LNCAP (cell line): ENCODE results near the gene FOXJ1.

ENCODE experiments used
- CTCF ChIP-seq: fragments of 450-650 bp; IDR thresholded peaks from 2 replicates; pipeline ENCODE4 v1.5.1; 2017; ENCODE audit warnings: mild to moderate bottlenecking

The FOXJ1 gene

GRCh38 chr17:76097716-76098295, 43.2 kb downstream of the FOXJ1 start:
- no peak for TF ChIP-seq CTCF

DNA sequence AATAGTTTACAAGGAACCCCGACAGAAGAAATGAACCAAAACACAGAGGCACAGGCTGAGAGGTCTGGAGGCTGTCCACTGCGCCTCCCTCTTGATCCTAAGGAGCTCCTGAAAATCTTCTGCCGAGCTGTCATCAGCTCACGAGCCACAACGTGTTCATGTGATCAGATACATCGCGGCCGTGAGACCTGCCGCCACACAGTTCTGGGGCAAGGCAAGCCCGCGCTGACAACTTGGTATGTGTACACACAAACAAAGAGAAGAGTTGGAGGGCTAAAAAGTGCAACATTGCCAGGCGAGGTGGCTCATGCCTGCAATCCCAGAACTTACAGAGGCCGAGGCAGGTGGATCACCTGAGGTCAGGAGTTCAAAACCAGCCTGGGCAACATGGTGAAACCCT, 45.1 kb downstream of the FOXJ1 start:
- no peak for TF ChIP-seq CTCF

DNA sequence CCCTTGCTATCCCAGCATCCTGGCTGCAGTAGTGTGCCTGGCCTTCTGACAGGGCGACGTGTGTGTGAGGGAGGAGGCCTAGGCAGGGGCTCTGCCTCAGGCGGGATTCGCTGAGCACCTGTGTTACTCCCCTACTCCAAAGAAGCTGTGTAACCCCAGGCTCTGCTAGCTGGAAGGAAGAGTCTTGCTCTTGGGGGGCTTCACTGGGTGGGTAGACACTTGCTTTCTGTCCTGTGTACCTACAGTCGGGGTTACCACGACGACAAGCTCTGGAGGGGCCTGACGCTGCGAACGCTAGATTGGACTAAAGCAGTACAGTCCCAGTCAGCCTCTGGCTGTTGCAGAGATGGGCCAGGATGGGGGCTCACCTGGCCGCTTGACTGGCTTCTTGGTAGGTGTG, 47.0 kb downstream of the FOXJ1 start:
- no peak for TF ChIP-seq CTCF

- no peak for TF ChIP-seq CTCF
These were observed 48.3 kb downstream of the FOXJ1 start for GRCh38 chr17:76092526-76093413.

DNA sequence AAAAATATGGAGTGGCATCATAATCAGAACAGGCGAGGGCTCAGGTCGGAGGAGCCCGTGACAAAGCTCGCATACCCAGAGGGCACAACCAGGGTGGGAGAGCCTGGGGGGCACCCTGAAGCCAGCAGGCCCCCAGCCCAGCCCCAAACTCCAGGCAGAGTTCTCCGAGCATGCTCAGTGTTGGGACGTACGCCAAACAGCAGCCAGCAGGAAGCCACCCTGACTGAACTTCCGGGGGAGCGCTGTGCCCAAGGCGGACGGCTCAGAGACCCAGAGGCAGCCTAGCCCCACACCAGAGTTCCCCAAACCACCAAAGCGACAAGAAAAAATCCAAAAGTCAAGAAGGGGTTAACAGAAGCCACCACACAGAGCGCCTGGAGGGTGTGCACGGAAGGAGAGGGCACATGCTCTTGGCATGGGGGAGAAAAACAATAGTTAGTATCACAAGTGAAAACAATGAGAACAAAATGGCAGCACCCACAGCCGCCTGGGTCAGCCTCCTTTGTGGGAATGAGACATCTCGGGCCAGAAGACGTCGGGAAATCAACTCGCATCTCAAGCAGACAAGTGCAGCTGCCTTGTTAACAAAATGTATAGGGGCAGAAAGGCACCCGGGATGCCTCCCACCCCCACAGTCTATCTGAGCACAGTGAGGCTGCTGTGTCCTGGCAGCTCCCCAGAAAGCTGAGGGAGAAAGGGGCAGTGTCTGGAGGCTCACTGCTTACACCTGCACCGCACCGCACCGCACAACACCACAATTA, 49.3 kb downstream of the FOXJ1 start:
- no peak for TF ChIP-seq CTCF

- TF ChIP-seq CTCF, result no peak
These were observed 50.4 kb downstream of the FOXJ1 start for GRCh38 chr17:76090517-76091129.
